DMS79 (cell line): ENCODE results near the gene MAP6D1.

Experiments used
- DNase-seq: peaks from one replicate; lab custom pipeline; 2025; lab: John Stamatoyannopoulos, UW

MAP6D1 gene

GRCh38 chr3:183823963-183824362 is 1.4 kb downstream of the MAP6D1 start:
- DNase-seq, result peak; percentile 62

- no peak for DNase-seq
Observed at GRCh38 chr3:183822631-183823030, 2.7 kb downstream of the MAP6D1 start.

- no peak for DNase-seq
Observed at GRCh38 chr3:183819831-183820230, 5.5 kb downstream of the MAP6D1 start.

GRCh38 chr3:183818706-183819624 is 6.4 kb downstream of the MAP6D1 start:
- no peak for DNase-seq

- DNase-seq, result no peak
Observed at GRCh38 chr3:183818041-183818620, 7.2 kb downstream of the MAP6D1 start.

GRCh38 chr3:183817639-183818038 is 7.7 kb downstream of the MAP6D1 start:
- no peak for DNase-seq

- no peak for DNase-seq
Observed at GRCh38 chr3:183816681-183817510, 8.5 kb downstream of the MAP6D1 start.

GRCh38 chr3:183815951-183816475 is 9.4 kb downstream of the MAP6D1 start:
- peak; percentile 53 for DNase-seq

- no peak for DNase-seq
Observed at GRCh38 chr3:183815563-183815940, 9.8 kb downstream of the MAP6D1 start.

- no peak for DNase-seq
Observed at GRCh38 chr3:183814240-183814639, 11.1 kb downstream of the MAP6D1 start.

GRCh38 chr3:183812761-183813445 is 12.5 kb downstream of the MAP6D1 start:
- peak; percentile 71 for DNase-seq

GRCh38 chr3:183811638-183812037 is 13.7 kb downstream of the MAP6D1 start:
- no peak for DNase-seq

- no peak for DNase-seq
Observed at GRCh38 chr3:183810643-183811594, 14.5 kb downstream of the MAP6D1 start.

- DNase-seq, result no peak
Observed at GRCh38 chr3:183809270-183809669, 16.1 kb downstream of the MAP6D1 start.

GRCh38 chr3:183808355-183808754 is 17.0 kb downstream of the MAP6D1 start:
- DNase-seq, result no peak

- no peak for DNase-seq
Observed at GRCh38 chr3:183807881-183808280, 17.5 kb downstream of the MAP6D1 start.

- DNase-seq, result peak; percentile 87
Observed at GRCh38 chr3:183807209-183807728, 18.1 kb downstream of the MAP6D1 start.

- DNase-seq, result peak; percentile 83
Observed at GRCh38 chr3:183802989-183803388, 22.4 kb downstream of the MAP6D1 start.

GRCh38 chr3:183801601-183802000 is 23.8 kb downstream of the MAP6D1 start:
- DNase-seq, result no peak

GRCh38 chr3:183800243-183800863 is 25.0 kb downstream of the MAP6D1 start:
- DNase-seq, result no peak
